Spinal cord (tissue), 10 donors: ENCODE measurements around the gene MAST1. TPM values are rescaled to one million over a fixed set of nuclear protein-coding genes. Genes with fewer than 3 reads are reported as not detected.
"Not testable (repeated sequence)": the region's sequence is repeated elsewhere in the genome, so short reads cannot be mapped to it uniquely, and the experiment has no call there.

Experiments used
- DNase-seq, 6 donors: peaks; one replicate each; pipeline versions ENCODE4 v3.0.0 to v3.0.0-alpha.2; 2013 to 2015; ENCODE audit warnings: low spot score in 6 of 6, low read depth in 4 of 6
- H3K27ac ChIP-seq: one replicate; pipeline ENCODE4 v1.5.1; 2013; ENCODE audit warnings: low read depth, low read length, control low read depth
- H3K27me3 ChIP-seq: one replicate; pipeline ENCODE4 v1.6.1; 2013; ENCODE audit warnings: low read length; ENCODE audit not compliant: control insufficient read depth, insufficient read depth
- H3K36me3 ChIP-seq: one replicate; pipeline ENCODE4 v1.6.1; 2013; ENCODE audit warnings: low read length; ENCODE audit not compliant: control insufficient read depth, insufficient read depth
- H3K4me1 ChIP-seq: one replicate; pipeline ENCODE4 v1.6.1; 2013; ENCODE audit warnings: low read length; ENCODE audit not compliant: control insufficient read depth, insufficient read depth
- H3K4me3 ChIP-seq: one replicate; pipeline ENCODE4 v1.5.1; 2013; ENCODE audit warnings: low read depth, low read length, control low read depth
- H3K9me3 ChIP-seq: one replicate; pipeline ENCODE4 v1.6.1; 2013; ENCODE audit warnings: low read length; ENCODE audit not compliant: control insufficient read depth, insufficient read depth
- WGBS: methylation state at CpG from one replicate; pipeline ENCODE4 v1.1.5; 2013; ENCODE audit warnings: missing lambda C conversion rate; ENCODE audit not compliant: insufficient coverage; 5-methylcytosine and 5-hydroxymethylcytosine counted together
- polyA plus RNA-seq, 2 donors: library from polyadenylated mRNA; unstranded; fragments of 120-200 nt; gene quantifications; one replicate each; pipeline ENCODE4 v1.2.1, GENCODE V29; 2013; ENCODE audit not compliant: insufficient read length in 2 of 2
- total RNA-seq, 2 donors: library from RNA; depleted of rRNA in 1 of 2; stranded (reverse); fragments of 120-200 nt in 1 of 2; fragments of >200 nt in 1 of 2; gene quantifications; one replicate each; pipeline versions ENCODE4 v1.2.3 to v1.2.4, GENCODE V29; 2013 to 2014
- donor health status: healthy.

MAST1 gene
- total and polyA plus RNA-seq, 4 donors = 12.2 to 112 (median 63.1) TPM

DNA sequence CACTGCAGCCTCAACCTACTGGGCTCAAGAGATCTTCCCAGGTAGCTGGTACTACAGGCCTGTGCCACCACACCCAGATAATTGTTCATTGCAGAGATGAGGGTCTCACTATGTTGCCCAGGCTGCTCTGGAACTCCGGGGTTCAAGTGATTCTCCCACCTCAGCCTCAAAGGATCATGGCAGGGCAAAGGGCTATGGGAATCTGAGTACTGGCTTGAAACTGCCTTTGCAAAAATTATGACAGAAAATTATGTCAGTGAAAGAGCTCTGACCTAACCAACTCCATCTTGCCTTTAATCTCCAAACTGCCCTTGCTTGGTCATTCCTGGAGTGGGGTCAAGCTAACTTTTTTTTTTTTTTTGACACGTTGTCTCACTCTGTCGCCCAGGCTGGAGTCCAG is 44.3 kb downstream of the MAST1 start:
- Histone ChIP-seq H3K36me3 (peaks cover 8% of the 10 kb centered on the region), H3K27ac (no peak overlapping the region), H3K27me3 (peaks cover 41% of the 10 kb centered on the region), H3K4me3 (no peak overlapping the region), H3K4me1 (peaks cover 40% of the 10 kb centered on the region), H3K9me3 (no peaks in the 10 kb centered on the region)
- DNase-seq = no peak
- WGBS = no CpG with 5 or more reads among the region's 3 CpGs

DNA sequence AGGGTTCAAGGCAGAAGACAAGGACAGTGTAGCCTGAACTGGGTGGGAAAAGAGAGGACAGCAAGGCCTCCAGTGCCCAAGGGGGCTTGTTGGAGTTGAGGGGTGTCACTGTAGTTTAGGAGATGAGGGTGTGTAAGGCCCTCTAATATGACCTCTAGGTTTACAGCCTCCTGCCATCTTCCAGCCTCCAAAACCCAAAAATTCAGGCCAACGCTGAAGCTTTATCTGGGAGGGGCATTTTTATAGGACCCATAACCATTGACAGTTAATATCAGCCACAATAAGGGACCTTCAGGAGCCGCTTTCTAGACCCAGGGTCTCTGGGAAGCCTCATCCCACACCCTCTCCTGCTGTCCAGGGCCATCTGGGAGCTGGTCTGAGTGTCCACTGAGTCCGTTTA is 45.9 kb downstream of the MAST1 start:
- no peak for DNase-seq
- peaks cover 2% of the 10 kb centered on the region for H3K36me3 ChIP-seq
- H3K4me1 ChIP-seq = peaks cover 40% of the 10 kb centered on the region
- H3K27ac ChIP-seq = no peak overlapping the region
- H3K27me3 ChIP-seq = peaks cover 41% of the 10 kb centered on the region
- H3K4me3 ChIP-seq = no peak overlapping the region
- no peaks in the 10 kb centered on the region for H3K9me3 ChIP-seq
- 88% methylated on average over 3 of the region's 3 CpGs for WGBS

DNA sequence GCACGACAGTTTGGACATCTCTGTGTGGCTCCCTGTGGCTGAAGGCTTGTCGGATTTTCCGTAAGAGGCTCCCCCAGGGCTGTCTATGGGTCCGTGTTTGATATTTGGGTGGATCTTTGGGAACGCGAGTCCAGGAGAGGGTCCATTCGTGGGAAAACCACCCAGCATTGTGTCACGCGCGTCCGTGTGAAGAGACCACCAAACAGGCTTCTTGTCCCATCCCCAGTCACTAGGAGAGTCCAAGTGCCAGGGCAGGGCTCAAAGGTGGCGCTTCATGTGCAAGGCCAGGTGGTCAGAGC is 46.3 kb downstream of the MAST1 start:
- Histone ChIP-seq H3K27ac (no peak overlapping the region), H3K4me3 (no peak overlapping the region), H3K27me3 (peaks cover 41% of the 10 kb centered on the region), H3K36me3 (peaks cover 2% of the 10 kb centered on the region), H3K4me1 (peaks cover 40% of the 10 kb centered on the region), H3K9me3 (no peaks in the 10 kb centered on the region)
- WGBS = 64% methylated on average over 12 of the region's 12 CpGs
- DNase-seq = no peak

DNA sequence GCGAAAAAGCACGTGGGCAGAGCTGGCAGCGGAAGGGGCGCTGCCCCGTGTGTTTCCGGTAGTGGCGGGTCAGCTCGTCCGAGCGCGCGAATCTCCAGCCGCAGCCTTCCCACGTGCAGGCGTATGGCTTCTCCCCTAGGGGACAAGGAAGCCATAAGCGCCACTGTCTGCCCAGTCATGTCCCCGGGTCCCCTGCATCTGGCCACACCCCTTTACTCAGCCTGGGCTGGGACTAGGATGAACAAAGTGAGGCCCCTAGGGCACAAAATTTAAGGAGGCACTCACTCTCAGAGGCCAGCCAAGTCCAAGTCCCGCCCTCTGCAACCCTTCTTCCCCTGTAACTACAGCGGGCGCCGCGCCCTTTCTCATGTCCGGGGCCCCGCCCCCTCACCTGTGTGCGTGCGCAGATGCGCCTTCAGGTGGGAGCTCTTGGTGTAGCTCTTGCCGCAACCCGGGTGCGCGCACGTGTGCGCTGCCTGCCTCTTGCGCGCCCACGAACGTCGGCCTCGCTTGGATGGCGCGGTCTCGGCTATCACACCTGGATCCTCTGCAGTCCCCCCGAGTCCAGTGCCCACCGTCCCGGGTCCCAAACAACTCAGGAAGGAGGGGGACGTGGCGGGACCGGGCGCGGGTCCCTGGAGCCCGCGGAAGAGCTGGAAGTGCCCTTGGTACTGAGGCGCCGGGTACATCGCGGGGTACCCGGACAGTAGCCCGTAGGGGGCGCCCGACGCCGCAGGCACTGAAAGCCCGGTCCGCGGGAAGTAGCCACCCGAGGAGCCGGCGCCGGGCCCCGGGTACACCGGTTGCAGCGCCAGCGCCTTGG is 46.8 kb downstream of the MAST1 start:
- 4% methylated on average over 73 of the region's 73 CpGs for WGBS
- H3K27me3 ChIP-seq = peaks cover 41% of the 10 kb centered on the region
- peak overlapping the region; percentile 21 for H3K4me3 ChIP-seq

DNA sequence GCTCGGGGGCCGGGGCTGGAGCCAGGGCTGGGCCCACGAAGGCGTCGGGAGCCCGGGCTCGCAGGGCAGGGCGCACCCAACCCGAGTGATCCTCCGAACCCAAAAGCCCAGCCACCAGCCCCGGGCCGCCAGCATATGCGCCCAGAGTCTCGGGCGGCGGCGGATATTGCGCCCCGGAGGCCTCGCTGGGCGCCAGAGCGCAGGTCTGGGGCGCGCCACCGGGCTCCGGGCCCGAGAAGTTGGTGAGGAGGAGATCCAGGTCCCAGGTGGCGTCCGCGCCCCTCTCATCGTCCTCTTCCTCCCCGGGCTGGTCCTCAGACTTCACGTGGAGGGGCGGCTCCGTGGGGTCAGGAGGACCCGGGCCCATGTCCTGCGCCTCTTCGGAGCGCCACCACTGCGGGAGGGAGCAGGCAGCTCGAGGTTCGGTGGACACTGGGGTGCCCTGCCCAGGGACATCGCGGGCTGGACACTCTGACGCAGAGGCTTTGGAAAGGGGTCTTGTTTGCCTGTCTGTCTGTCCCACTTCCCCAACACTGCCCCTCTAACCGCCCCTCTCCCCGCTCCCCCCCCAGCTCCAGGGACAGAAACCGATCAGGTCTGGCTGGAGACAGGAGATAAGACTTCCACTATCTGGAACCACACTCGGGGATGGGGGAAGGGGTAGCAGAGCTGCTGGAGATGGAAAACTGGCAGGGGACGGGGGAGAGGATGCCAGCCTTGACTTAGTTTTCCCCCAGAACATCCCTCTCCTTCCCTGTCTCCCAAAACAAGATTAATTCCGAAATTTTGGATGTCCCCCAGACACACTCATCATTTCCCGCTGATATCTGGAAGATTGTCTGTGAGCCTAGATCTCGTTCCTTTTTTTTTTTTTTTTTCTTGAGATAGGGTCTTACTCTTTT is 47.7 kb downstream of the MAST1 start:
- 1% methylated on average over 46 of the region's 53 CpGs for WGBS
- H3K4me1 ChIP-seq = peaks cover 35% of the 10 kb centered on the region
- peak overlapping the region; percentile 21 for H3K4me3 ChIP-seq
- H3K9me3 ChIP-seq = no peaks in the 10 kb centered on the region
- peaks cover 2% of the 10 kb centered on the region for H3K36me3 ChIP-seq
- H3K27ac ChIP-seq = no peak overlapping the region
- peak in 1 of 6 donors; percentile 30 for DNase-seq
- H3K27me3 ChIP-seq = peaks cover 36% of the 10 kb centered on the region

More for the DNA sequence above, 46.8 kb downstream of the MAST1 start:
- Histone ChIP-seq H3K4me1 (peaks cover 38% of the 10 kb centered on the region), H3K9me3 (no peaks in the 10 kb centered on the region), H3K36me3 (peaks cover 2% of the 10 kb centered on the region), H3K27ac (no peak overlapping the region)
- DNase-seq = peak in 2 of 6 donors; percentile 73 to 86

DNA sequence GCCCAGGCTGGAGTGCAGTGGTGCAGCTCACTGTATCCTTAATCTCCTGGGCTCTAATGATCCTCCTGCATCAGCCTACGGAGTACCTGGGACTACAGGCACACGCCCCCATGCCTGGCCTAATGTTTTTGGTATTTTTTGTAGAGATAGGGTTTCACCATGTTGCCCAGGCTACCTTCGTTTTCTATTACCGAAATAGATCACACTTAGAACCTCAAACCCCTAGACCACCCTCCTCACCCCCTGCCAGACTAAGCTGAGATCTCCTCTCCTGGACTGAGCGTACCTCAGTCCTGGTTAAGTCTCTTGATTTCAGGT is 48.3 kb downstream of the MAST1 start:
- WGBS = 75% methylated on average over 2 of the region's 5 CpGs
- no peaks in the 10 kb centered on the region for H3K9me3 ChIP-seq
- H3K27me3 ChIP-seq = peaks cover 36% of the 10 kb centered on the region
- no peak overlapping the region for H3K4me3 ChIP-seq
- H3K36me3 ChIP-seq = peaks cover 2% of the 10 kb centered on the region
- no peak overlapping the region for H3K27ac ChIP-seq
- H3K4me1 ChIP-seq = peaks cover 32% of the 10 kb centered on the region
- no peak for DNase-seq

DNA sequence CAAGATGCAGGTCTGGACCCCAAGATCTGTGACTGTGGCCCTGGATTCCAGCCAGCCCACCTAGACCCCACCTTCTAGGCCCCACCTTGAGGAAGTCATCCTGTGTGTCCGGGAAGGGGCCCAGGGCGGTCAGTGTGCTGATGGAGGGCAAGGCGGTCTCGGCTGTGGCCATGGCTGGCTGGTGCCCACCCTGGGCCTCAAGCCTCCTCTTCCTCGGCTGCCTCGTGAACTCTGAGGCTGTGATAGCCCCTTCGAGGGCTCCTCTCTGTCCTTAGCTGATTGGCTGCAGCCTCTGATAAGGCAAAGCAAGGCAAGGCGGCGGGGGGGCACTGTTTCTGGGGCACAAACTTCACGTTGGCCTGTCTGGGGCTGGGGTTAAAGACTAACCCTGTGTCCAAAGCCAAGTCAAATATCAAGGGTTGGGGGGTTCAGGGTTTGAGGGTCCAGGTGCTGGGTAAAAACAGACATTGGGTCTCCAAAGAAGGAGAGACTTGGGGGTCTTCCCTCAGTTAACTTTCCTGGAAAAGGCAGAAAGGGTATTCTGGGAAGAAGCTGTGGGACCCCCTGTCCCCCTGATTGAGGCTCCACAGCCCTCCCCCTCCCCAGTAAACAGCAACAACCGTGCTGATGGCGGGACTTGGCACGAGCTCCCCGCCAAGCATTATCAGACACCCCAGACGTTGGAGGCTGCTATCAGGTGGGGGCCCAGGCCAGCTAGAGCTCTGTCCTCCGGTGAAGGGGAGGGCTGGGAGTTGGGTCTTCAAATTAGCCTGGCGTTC is 48.8 kb downstream of the MAST1 start, which contains the start of gene KLF1:
Gene KLF1 (minus strand): TSS at position 233 of the 779 bp plus-strand sequence. CDS start 61 bp downstream, at position 172.
- DNase-seq = no peak
- H3K9me3 ChIP-seq = no peaks in the 10 kb centered on the region
- no peak within 1 kb of the TSS for H3K27ac ChIP-seq
- 72% methylated on average over 15 of the region's 17 CpGs for WGBS
- no peak within 1 kb of the TSS for H3K4me3 ChIP-seq
- peaks cover 33% of the 10 kb centered on the region for H3K4me1 ChIP-seq
- H3K36me3 ChIP-seq = peaks cover 7% of the 10 kb centered on the region
- H3K27me3 ChIP-seq = peaks cover 36% of the 10 kb centered on the region

DNA sequence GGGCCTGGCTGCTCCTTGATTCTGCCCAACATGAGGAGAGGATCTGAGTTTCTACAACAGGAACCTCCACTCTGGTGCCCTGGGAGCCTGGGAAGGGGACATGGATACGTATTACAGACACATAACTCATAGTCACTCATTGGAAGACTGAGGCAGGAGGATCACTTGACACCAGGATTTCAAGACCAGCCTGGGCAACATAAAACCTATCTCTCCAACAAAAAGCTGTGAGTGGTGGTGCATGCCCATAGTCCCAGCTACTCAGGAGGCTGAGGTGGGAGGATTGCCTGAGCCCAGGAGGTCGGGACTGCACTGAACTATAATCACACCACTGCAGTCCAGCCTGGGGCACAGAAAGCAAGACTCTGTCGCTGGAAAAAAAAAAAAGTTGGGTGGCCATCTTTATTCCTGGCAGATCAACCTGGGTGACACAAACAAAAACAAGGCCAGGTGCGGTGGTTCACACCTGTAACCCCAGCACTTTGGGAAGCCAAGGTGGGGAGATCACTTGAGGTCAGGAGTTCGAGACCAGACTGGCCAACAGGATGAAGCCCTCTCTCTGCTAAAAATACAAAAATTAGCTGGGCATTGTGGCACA is 49.8 kb downstream of the MAST1 start:
- peaks cover 35% of the 10 kb centered on the region for H3K4me1 ChIP-seq
- no peaks in the 10 kb centered on the region for H3K9me3 ChIP-seq
- no peak for DNase-seq
- no peak overlapping the region for H3K27ac ChIP-seq
- H3K27me3 ChIP-seq = peaks cover 35% of the 10 kb centered on the region
- peaks cover 11% of the 10 kb centered on the region for H3K36me3 ChIP-seq
- 81% methylated on average over 3 of the region's 5 CpGs for WGBS
- no peak overlapping the region for H3K4me3 ChIP-seq

DNA sequence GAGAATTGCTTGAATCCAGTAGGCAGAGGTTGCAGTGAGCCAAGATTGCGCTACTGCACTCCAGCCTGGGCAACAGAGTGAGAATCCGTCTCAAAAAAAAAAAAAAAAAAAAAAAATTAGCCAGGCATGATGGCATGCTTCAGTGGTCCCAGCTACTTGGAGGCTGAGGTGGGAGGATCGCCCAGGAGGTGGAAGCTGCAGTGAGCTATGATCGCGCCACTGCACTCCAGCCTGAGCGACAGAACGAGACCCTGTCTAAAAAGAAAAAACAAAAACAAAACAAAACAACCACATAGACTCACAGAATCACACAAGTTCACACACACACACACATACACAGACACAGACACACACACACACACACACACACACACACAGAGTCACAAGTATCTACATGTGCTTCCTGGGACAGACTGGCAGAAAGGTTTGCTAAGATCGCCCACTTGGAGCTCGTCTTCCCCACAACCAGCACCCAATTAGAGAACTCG is 52.0 kb downstream of the MAST1 start:
- H3K4me3 ChIP-seq = peak overlapping the region; percentile 89
- peak overlapping the region; percentile 88 for H3K27ac ChIP-seq
- WGBS = 21% methylated on average over 7 of the region's 10 CpGs
- DNase-seq, H3K9me3 ChIP-seq: not testable (repeated sequence)
- peaks cover 28% of the 10 kb centered on the region for H3K36me3 ChIP-seq
- H3K4me1 ChIP-seq = peaks cover 26% of the 10 kb centered on the region
- H3K27me3 ChIP-seq = peaks cover 16% of the 10 kb centered on the region
